Endothelial cell of umbilical vein (primary cell): Measurements from ENCODE around the gene ITGA1.

Experiments
- GATA2 ChIP-seq: IDR thresholded peaks from 2 replicates; pipeline ENCODE4 v1.7.0; 2011; ENCODE audit warnings: low read depth, mild to moderate bottlenecking, moderate library complexity, mixed read lengths, low read length; ENCODE audit not compliant: insufficient read length, insufficient read depth
- TF ChIP-seq, protein P1 (sequence below), 2 donors: IDR thresholded peaks; 1 replicate in 1 of 2; 2 replicates in 1 of 2; pipeline ENCODE4 v1.5.1; 2011; ENCODE audit warnings: low read length in 2 of 2, mild to moderate bottlenecking in 2 of 2, moderate library complexity in 2 of 2, control low read depth in 1 of 2, inconsistent platforms in 1 of 2, low read depth in 1 of 2; ENCODE audit not compliant: insufficient read depth in 1 of 2; ENCODE audit errors: extremely low read depth in 1 of 2

DNA sequence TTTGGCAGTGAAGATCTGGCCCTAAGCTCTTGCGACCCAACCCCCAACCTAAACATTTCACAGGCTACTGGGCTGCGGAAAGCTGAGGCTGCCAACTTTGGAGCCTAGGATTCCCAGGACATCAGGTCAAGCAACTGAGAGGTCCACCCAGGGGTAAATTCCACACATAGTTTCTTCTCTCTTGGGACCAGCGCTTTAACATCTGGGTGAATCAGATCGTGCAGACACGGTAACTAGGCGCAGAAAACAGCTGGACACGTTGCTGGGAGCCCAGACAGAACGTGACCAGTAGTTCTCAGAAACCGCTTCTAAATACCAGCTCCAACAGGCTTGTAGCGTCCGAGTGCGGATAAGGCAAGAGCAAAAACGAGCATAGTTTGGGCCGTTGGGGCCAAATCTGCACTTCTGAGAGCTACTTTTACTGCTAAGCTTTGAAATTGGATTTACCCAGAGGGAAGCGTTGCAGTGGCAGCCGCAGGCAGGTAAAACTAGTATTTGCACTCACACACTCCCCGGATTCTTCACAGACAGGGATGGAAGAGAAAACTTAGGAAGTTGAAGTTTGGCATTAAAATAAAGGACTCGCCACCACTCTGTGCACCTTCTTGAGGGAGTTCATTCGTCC is 11.8 kb downstream of the ITGA1 start:
- TF ChIP-seq GATA2, result no peak
- TF ChIP-seq, protein P1, sequence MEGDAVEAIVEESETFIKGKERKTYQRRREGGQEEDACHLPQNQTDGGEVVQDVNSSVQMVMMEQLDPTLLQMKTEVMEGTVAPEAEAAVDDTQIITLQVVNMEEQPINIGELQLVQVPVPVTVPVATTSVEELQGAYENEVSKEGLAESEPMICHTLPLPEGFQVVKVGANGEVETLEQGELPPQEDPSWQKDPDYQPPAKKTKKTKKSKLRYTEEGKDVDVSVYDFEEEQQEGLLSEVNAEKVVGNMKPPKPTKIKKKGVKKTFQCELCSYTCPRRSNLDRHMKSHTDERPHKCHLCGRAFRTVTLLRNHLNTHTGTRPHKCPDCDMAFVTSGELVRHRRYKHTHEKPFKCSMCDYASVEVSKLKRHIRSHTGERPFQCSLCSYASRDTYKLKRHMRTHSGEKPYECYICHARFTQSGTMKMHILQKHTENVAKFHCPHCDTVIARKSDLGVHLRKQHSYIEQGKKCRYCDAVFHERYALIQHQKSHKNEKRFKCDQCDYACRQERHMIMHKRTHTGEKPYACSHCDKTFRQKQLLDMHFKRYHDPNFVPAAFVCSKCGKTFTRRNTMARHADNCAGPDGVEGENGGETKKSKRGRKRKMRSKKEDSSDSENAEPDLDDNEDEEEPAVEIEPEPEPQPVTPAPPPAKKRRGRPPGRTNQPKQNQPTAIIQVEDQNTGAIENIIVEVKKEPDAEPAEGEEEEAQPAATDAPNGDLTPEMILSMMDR (IDR thresholded peaks at IDR 0.05; ENCODE audit: extremely low read depth in 1 of 2, insufficient read depth in 1 of 2, low read depth in 1 of 2, low read length in 2 of 2), result no peak
